Measurements from ENCODE around the gene SMARCA4.

SMARCA4 gene

DNA sequence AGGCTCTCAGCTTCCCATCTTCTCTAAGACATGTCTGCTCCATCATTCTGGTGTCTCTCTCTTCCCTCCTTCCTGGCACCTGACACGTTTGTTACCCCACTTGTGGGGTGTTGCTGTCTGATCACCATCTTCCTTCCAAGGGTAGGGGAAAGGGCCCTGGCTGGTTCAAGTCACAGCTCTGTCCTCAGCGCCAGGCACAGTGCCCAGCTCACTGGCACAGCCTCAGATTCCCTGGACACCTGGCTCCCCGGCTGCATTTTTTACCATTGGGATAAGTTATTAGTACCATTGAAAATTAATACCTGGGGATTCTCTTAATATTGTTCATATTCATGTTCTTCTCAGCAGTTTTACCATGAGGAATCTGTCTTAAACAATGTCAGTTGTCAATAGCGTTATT, 77.7 kb downstream of the SMARCA4 start:
- H3K9ac ChIP-seq (ENCODE audit: low read depth, low read length) = no peak overlapping the region
- no peaks in the 10 kb centered on the region for H3K9me3 ChIP-seq (ENCODE audit: control insufficient read depth, insufficient read depth, low read length)
- no peak overlapping the region for H3K27ac ChIP-seq (ENCODE audit: low read depth, low read length)
- peaks cover 92% of the 10 kb centered on the region for H3K36me3 ChIP-seq (ENCODE audit: control insufficient read depth, insufficient read depth, low read length)
- H3K4me3 ChIP-seq (ENCODE audit: low read depth, low read length) = no peak overlapping the region
- H3K4me1 ChIP-seq (ENCODE audit: control insufficient read depth, insufficient read depth, low read length) = no peaks in the 10 kb centered on the region
- no peaks in the 10 kb centered on the region for H3K27me3 ChIP-seq (ENCODE audit: control insufficient read depth, insufficient read depth, low read length)

DNA sequence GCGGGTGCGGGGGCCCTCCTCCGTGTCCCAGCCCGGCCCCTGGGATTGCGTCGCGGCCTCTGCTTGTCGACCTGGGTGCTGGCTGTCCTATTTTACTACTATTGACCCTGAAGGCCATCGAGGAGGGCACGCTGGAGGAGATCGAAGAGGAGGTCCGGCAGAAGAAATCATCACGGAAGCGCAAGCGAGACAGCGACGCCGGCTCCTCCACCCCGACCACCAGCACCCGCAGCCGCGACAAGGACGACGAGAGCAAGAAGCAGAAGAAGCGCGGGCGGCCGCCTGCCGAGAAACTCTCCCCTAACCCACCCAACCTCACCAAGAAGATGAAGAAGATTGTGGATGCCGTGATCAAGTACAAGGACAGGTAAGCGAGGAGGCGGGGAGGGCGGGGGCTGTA, 80.4 kb downstream of the SMARCA4 start:
- Histone ChIP-seq H3K4me1 (ENCODE audit: control insufficient read depth, insufficient read depth, low read length) (no peaks in the 10 kb centered on the region), H3K9me3 (ENCODE audit: control insufficient read depth, insufficient read depth, low read length) (no peaks in the 10 kb centered on the region), H3K9ac (ENCODE audit: low read depth, low read length) (no peak overlapping the region), H3K27me3 (ENCODE audit: control insufficient read depth, insufficient read depth, low read length) (no peaks in the 10 kb centered on the region), H3K36me3 (ENCODE audit: control insufficient read depth, insufficient read depth, low read length) (peaks cover 82% of the 10 kb centered on the region), H3K27ac (ENCODE audit: low read depth, low read length) (no peak overlapping the region), H3K4me3 (ENCODE audit: low read depth, low read length) (no peak overlapping the region)

DNA sequence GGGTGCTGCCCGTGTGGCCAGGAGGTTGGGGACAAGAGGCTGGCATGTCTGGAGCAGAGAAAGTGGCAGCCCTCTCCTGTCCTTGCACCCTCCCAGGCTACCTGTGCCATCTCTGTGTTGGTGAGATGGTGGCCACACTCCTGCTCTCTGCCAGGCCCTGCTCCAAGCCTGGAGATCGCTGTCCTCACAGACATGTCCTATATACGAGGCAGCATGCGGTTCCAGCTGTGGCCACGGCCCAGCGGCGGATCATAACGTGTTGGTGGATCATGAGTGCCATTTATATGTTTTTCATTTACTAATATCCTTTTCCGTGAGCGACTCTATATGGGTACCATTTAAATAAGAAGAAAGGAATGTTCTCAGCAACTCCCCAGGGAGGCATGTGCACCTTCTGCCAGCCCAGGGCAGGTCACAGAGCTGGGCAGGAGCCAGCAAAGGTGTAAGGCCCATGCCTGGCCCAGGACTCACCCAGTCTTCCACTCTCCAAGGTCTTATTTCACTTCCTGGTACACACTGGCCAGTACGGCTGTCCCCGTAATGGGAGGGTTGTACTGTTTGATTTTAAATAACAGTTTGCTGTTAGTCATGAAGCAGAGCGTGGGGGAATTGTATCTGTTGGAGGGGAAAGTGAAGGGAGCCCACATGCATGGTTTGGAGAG, 81.3 kb downstream of the SMARCA4 start:
- H3K9ac ChIP-seq (ENCODE audit: low read depth, low read length) = no peak overlapping the region
- H3K9me3 ChIP-seq (ENCODE audit: control insufficient read depth, insufficient read depth, low read length) = no peaks in the 10 kb centered on the region
- H3K36me3 ChIP-seq (ENCODE audit: control insufficient read depth, insufficient read depth, low read length) = peaks cover 81% of the 10 kb centered on the region

DNA sequence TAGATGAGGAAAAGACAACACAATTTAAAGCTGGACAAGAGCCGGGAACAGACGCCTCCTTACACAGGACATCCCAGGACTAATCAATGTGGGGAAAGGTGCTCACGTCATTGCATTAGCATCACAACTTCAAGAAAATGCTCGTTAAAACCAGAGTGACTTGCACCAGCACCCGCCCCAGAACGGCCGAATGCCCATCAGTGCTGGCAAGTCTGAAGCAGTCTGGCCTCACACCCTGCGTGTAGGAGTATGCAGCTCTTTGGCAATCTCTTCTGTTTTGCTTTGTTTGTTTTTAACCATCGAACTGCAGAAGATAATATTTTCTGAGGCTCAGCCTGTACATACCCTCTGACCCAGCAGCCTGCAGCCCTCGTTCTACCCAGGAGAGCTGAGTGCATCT, 83.6 kb downstream of the SMARCA4 start:
- Histone ChIP-seq H3K27me3 (ENCODE audit: control insufficient read depth, insufficient read depth, low read length) (no peaks in the 10 kb centered on the region), H3K4me3 (ENCODE audit: low read depth, low read length) (no peak overlapping the region), H3K27ac (ENCODE audit: low read depth, low read length) (no peak overlapping the region), H3K9me3 (ENCODE audit: control insufficient read depth, insufficient read depth, low read length) (no peaks in the 10 kb centered on the region), H3K4me1 (ENCODE audit: control insufficient read depth, insufficient read depth, low read length) (no peaks in the 10 kb centered on the region), H3K9ac (ENCODE audit: low read depth, low read length) (no peak overlapping the region), H3K36me3 (ENCODE audit: control insufficient read depth, insufficient read depth, low read length) (peaks cover 80% of the 10 kb centered on the region)

More for the DNA sequence above, 81.3 kb downstream of the SMARCA4 start:
- Histone ChIP-seq H3K27ac (ENCODE audit: low read depth, low read length) (no peak overlapping the region), H3K4me3 (ENCODE audit: low read depth, low read length) (no peak overlapping the region), H3K4me1 (ENCODE audit: control insufficient read depth, insufficient read depth, low read length) (no peaks in the 10 kb centered on the region), H3K27me3 (ENCODE audit: control insufficient read depth, insufficient read depth, low read length) (no peaks in the 10 kb centered on the region)

DNA sequence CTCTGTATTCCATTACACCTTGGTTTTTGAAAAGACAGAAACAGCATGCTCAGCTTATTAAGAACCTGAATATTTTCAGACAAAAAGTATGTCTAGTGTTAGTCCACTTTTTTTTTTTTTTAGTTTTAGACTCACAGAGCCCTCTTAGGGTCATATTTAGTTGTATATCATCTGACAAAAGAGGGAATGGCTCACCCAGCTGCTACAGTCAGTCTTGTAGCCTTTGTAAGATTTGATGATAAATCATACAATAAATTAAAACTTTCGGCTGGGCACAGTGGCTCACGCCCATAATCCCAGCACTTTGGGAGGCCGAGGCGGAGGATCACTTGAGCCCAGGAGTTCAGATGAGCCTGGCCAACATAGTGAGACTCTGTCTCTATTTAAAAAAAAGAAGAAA, 84.7 kb downstream of the SMARCA4 start:
- no peaks in the 10 kb centered on the region for H3K4me1 ChIP-seq (ENCODE audit: control insufficient read depth, insufficient read depth, low read length)
- no peaks in the 10 kb centered on the region for H3K27me3 ChIP-seq (ENCODE audit: control insufficient read depth, insufficient read depth, low read length)
- H3K27ac ChIP-seq (ENCODE audit: low read depth, low read length) = no peak overlapping the region
- H3K36me3 ChIP-seq (ENCODE audit: control insufficient read depth, insufficient read depth, low read length) = peaks cover 85% of the 10 kb centered on the region
- no peaks in the 10 kb centered on the region for H3K9me3 ChIP-seq (ENCODE audit: control insufficient read depth, insufficient read depth, low read length)
- no peak overlapping the region for H3K9ac ChIP-seq (ENCODE audit: low read depth, low read length)
- H3K4me3 ChIP-seq (ENCODE audit: low read depth, low read length) = no peak overlapping the region

DNA sequence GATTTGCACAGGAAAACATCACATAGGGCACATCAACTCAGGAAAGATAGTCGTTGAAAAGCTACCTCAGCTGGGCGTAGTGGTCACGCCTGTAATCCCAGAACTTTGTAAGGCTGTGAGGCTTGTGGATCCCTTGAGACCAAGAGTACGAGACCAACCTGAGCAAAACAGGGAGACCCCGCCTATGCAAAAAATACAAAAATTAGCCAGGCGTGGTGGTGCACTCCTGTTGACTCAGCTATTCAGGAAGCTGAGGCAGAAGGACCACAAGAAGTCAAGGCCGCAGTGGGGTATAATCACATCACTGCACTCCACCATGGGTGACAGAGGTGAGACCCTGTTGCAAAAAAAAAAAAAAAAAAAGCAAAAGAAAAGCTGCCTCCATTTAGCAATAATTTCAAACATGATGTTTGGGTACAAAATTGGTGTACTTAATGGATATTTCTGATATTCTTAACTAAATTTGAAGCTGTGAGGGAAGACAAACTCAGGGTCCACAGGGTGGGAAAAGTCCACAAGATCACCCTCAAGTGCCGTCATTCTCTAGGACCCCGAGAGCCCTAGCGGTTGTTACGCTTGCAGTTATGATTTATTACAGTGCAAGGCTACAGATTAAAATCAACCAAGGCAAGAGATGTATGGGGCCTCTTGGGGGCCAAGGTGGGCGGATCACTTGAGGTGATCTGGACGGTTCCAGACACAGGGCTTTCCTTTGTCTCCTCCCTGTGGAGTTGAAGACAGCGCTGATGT, 86.0 kb downstream of the SMARCA4 start:
- Histone ChIP-seq H3K4me1 (ENCODE audit: control insufficient read depth, insufficient read depth, low read length) (no peaks in the 10 kb centered on the region), H3K36me3 (ENCODE audit: control insufficient read depth, insufficient read depth, low read length) (peaks cover 78% of the 10 kb centered on the region), H3K27ac (ENCODE audit: low read depth, low read length) (no peak overlapping the region), H3K4me3 (ENCODE audit: low read depth, low read length) (no peak overlapping the region), H3K9me3 (ENCODE audit: control insufficient read depth, insufficient read depth, low read length) (no peaks in the 10 kb centered on the region), H3K9ac (ENCODE audit: low read depth, low read length) (no peak overlapping the region), H3K27me3 (ENCODE audit: control insufficient read depth, insufficient read depth, low read length) (no peaks in the 10 kb centered on the region)

DNA sequence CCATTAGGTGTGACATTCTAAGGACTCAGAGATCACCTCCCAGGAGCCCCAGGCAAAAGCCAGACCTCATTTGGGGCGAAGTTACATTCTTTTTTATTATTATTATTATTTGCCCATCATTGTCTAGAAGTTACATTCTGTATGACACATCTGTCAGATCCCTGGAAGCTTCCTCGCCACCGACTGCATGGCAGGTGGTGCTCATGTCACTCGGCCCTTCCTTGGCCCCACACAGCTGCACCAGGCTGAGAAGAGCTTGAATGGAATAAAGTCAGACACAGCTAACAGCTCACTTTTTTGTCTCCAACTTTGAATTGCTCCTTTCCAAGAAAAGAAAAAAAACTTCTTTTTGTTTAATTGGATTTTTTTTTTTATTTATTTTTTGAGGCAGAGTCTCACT, 87.0 kb downstream of the SMARCA4 start:
- Histone ChIP-seq H3K9ac (ENCODE audit: low read depth, low read length) (no peak overlapping the region), H3K27ac (ENCODE audit: low read depth, low read length) (no peak overlapping the region), H3K36me3 (ENCODE audit: control insufficient read depth, insufficient read depth, low read length) (peaks cover 68% of the 10 kb centered on the region), H3K4me3 (ENCODE audit: low read depth, low read length) (no peak overlapping the region), H3K9me3 (ENCODE audit: control insufficient read depth, insufficient read depth, low read length) (no peaks in the 10 kb centered on the region), H3K27me3 (ENCODE audit: control insufficient read depth, insufficient read depth, low read length) (no peaks in the 10 kb centered on the region), H3K4me1 (ENCODE audit: control insufficient read depth, insufficient read depth, low read length) (no peaks in the 10 kb centered on the region)

DNA sequence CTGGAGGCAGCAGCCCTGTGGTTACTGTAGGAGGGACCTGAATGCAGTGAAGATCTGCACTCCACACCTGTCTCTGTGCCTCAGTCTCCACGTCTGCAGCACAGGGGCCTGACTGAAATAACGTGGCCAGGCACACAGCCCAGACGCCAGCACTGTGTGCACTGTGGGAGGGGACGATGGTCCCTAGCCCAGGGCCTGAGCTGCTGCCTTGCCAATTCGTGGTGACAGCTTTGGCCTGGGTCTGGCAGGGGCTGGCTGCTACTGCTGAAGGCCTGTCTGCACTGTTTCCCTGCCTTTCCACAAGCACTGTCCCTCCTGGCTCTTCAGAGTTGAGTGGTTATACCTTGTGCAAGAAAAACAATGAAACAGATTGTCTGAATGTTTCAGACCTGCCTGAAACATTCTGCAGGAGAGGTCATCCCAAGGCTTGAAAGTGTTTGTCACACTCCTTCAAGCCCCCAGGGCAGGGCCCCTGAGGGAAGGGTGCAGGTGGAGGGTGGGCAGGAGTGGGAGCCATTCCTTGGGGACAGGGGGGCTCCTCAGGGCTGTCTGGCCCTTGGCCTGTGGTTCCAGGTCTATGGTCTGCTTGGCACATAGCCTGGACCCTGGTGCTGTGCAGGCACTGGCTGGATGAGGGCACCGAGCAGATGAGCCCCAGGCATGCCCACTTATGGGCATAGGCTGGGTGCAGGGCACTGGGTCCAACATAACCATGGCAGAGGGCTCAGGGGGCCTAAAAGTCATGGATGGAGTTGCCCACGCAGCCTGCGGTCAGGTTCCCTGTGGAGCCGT, 89.7 kb downstream of the SMARCA4 start:
- no peaks in the 10 kb centered on the region for H3K4me1 ChIP-seq (ENCODE audit: control insufficient read depth, insufficient read depth, low read length)
- H3K27ac ChIP-seq (ENCODE audit: low read depth, low read length) = no peak overlapping the region
- H3K36me3 ChIP-seq (ENCODE audit: control insufficient read depth, insufficient read depth, low read length) = peaks cover 56% of the 10 kb centered on the region
- no peaks in the 10 kb centered on the region for H3K9me3 ChIP-seq (ENCODE audit: control insufficient read depth, insufficient read depth, low read length)
- H3K9ac ChIP-seq (ENCODE audit: low read depth, low read length) = no peak overlapping the region
- no peak overlapping the region for H3K4me3 ChIP-seq (ENCODE audit: low read depth, low read length)
- no peaks in the 10 kb centered on the region for H3K27me3 ChIP-seq (ENCODE audit: control insufficient read depth, insufficient read depth, low read length)

DNA sequence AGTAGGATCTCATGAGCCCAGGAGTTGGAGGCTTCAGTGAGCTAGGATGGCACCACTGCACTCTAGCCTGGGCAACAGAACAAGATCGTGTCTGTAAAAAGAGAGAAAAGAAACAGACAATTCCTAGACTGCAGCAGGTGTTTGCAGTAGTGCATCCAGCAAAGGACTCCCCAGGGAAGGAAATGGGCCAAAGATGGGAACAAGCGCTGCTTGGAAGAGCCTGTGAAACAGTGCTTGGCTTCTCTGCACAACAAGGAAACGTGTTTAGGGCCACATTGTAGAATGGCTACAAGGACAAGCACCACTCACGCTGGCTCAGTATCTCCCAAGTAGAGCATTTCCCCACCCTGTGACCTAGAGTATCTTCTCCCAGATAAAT, 93.0 kb downstream of the SMARCA4 start:
- Histone ChIP-seq H3K27ac (ENCODE audit: low read depth, low read length) (no peak overlapping the region), H3K36me3 (ENCODE audit: control insufficient read depth, insufficient read depth, low read length) (peaks cover 52% of the 10 kb centered on the region), H3K9me3 (ENCODE audit: control insufficient read depth, insufficient read depth, low read length) (no peaks in the 10 kb centered on the region), H3K4me1 (ENCODE audit: control insufficient read depth, insufficient read depth, low read length) (no peaks in the 10 kb centered on the region), H3K9ac (ENCODE audit: low read depth, low read length) (no peak overlapping the region), H3K4me3 (ENCODE audit: low read depth, low read length) (no peak overlapping the region), H3K27me3 (ENCODE audit: control insufficient read depth, insufficient read depth, low read length) (no peaks in the 10 kb centered on the region)

DNA sequence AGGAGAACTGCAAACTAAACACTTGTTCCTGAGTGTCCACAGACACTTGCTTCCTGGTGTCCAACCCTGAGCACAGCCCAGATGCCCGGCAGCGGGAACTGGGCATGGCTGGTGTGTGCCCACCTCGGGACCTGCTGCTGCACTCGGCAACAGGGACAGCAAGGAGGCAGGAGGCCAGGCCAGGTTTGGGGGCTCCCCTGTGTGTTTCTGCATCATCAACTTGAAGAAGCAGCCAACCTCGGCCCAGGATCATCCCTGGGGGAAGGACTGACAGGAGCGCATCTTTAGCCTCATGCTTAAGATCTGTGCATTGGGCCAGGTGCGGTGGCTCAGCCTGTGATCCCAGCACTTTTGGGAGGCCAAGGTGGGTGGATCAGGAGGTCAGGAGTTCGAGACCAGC, 93.4 kb downstream of the SMARCA4 start:
- H3K9me3 ChIP-seq (ENCODE audit: control insufficient read depth, insufficient read depth, low read length) = no peaks in the 10 kb centered on the region
- H3K36me3 ChIP-seq (ENCODE audit: control insufficient read depth, insufficient read depth, low read length) = peaks cover 53% of the 10 kb centered on the region
- H3K9ac ChIP-seq (ENCODE audit: low read depth, low read length) = no peak overlapping the region
- no peaks in the 10 kb centered on the region for H3K27me3 ChIP-seq (ENCODE audit: control insufficient read depth, insufficient read depth, low read length)
- no peaks in the 10 kb centered on the region for H3K4me1 ChIP-seq (ENCODE audit: control insufficient read depth, insufficient read depth, low read length)
- no peak overlapping the region for H3K27ac ChIP-seq (ENCODE audit: low read depth, low read length)
- H3K4me3 ChIP-seq (ENCODE audit: low read depth, low read length) = no peak overlapping the region

DNA sequence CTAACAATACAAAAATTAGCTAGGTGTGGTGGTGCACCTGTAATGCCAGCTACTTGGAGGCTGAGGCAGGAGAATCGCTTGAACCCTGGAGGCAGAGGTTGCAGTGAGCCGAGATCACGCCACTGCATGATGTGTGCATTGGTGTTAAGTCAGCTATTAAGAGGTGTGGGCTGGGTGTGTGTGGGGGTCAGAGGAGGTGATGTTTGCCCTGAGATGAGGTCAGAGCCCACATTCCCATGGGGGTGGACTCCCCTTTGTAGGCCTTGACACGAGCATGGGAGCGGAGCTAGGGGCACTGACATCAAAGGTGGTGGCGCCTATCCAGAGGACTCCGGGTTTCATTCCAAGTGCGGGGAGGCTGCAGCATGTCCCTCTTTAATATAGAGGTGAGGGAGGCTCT, 93.8 kb downstream of the SMARCA4 start:
- H3K36me3 ChIP-seq (ENCODE audit: control insufficient read depth, insufficient read depth, low read length) = peaks cover 53% of the 10 kb centered on the region
- no peak overlapping the region for H3K27ac ChIP-seq (ENCODE audit: low read depth, low read length)
- no peaks in the 10 kb centered on the region for H3K9me3 ChIP-seq (ENCODE audit: control insufficient read depth, insufficient read depth, low read length)
- H3K9ac ChIP-seq (ENCODE audit: low read depth, low read length) = no peak overlapping the region
- H3K4me1 ChIP-seq (ENCODE audit: control insufficient read depth, insufficient read depth, low read length) = no peaks in the 10 kb centered on the region
- no peaks in the 10 kb centered on the region for H3K27me3 ChIP-seq (ENCODE audit: control insufficient read depth, insufficient read depth, low read length)
- no peak overlapping the region for H3K4me3 ChIP-seq (ENCODE audit: low read depth, low read length)
